ENCODE results near the gene ACYP2.

GRCh38 chr2:54262015-54262765 lies 146.8 kb downstream of the ACYP2 start:
- no peak for TF ChIP-seq CTCF (IDR thresholded peaks at IDR 0.05)
- no peak for TF ChIP-seq POLR2A (IDR thresholded peaks at IDR 0.05)
